Stimulated activated CD4-positive, alpha-beta T cell treated with anti-CD3 and anti-CD28 coated beads, Interleukin-12 subunit alpha, Interleukin-12 subunit beta, amount 100 ng/mL, for 48 hours (primary cell): ENCODE results near the gene MSL1.
A peak's percentile ranks its signal among the peaks of the same experiment; 100 is the strongest.

Experiments
- DNase-seq, 3 donors: peaks; one replicate each; pipeline ENCODE4 v3.0.0-alpha.2; 2020; ENCODE audit warnings: low read depth in 2 of 3, low spot score in 1 of 3

MSL1 gene, protein sequence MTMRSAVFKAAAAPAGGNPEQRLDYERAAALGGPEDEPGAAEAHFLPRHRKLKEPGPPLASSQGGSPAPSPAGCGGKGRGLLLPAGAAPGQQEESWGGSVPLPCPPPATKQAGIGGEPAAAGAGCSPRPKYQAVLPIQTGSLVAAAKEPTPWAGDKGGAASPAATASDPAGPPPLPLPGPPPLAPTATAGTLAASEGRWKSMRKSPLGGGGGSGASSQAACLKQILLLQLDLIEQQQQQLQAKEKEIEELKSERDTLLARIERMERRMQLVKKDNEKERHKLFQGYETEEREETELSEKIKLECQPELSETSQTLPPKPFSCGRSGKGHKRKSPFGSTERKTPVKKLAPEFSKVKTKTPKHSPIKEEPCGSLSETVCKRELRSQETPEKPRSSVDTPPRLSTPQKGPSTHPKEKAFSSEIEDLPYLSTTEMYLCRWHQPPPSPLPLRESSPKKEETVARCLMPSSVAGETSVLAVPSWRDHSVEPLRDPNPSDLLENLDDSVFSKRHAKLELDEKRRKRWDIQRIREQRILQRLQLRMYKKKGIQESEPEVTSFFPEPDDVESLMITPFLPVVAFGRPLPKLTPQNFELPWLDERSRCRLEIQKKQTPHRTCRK

DNA sequence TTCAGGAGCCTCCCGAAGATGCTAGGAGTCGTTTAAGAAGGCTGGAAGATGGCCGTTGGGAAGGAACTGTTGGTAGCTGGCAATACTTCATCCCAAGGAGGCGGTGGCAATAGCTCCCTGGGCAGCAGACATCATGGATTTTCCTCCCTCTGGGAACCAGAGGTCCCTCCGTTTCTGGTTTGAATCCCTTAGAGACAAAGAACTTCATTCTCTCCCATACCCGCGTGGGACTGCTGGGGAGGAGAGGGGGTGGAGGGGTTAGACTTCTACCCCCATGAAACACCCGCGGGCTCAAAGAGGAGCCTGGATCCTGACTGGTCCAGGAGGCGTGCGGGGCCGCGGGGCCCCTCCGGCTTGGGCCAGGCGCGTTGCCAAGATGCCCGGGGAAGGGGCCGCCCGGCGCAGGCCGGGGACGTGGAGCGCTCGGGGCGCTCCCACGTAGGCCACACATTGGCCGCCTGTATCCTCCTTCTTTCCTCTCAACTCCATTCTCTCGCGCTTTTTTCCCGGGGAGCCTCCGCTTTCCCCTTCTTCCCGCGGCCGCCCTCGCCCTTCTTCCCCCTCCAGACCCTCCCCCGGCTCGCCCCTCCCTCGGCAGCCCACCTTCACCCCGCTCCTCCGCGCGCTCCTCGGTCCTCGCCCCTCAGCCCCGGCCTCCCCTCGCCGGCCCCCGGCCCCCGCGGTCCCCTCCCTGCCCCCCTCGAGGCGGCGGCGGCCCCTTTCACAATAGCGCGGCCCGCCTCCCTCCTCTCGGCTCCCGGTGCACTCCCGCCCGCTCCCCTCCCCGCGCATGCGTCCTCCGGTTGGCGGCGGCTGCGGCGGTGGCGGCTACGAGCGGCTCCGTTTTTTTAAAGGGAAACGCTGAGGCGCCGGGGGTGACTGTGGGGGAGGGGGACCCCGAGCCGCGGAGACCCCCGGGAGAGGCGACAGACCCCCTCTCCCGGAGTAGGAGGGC lies at the start of gene MSL1:
MSL1 (plus strand) TSS at position 791 of the 955 bp plus-strand sequence. CDS start 642 bp downstream, outside the sequence.
- peak; percentile 69 to 84 (median 70) for DNase-seq

DNA sequence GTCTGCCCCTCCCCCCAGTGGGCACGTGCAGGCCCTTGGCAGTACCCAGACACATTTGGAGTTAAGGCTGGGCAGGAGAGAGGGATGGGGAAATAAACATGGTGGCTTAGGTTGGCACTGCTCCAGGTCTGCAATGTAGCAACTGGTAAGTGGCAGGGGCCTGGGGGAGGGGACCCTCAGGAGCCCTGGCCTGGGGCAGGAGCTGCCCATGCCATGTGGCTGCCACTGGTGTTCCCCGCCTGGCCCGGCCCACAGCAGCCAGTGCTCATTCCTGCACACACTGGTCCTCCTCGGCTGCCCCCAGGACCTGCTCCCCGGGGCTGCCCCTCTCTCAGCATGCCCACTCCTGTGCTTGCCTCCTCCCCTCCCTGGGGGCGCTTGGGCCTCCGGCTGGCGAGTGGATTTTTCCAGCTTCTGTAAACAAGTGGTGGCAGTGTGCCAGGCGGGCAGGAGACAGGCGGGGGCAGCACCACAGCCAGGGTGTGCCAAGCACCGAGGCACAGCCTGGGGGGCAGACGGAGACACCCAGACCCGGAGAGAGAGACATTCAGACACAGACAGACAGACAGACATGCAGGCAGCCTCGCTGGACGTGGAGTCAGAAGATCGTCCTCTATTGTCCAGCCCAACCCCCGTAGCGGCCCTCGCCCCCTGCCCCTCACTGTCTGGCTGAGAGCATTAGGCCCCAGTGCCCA lies 49.6 kb upstream of the MSL1 start:
- no peak for DNase-seq

DNA sequence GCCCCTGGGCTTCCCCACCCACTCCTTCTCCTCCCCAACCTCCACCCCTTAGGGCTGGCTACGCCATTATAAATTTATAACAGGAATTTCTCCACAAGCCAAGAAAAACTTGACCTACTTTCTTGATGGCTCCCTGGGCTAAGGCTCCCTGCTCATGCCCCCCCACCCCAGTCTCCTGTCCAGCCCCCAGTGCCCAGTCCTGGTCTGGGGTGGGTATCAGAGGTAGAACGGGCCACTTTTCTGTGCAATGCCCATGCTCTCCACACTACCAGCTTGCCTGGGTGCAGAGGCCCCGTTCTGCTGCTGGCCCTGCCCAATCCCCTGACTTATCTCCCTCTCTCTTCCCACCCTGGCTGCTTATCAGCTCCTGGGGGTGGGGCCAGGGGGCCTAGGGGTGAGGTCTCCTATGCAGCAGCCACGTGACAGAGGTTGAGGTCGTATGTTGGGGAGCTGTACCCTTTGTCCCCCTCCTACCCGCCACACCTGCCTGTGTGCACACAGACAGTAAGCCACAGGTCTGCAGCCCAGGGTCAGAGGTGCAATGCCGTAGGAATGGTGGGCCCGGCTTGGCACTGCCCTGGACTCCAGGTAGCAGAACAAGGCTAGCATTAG lies 48.9 kb upstream of the MSL1 start:
- DNase-seq: no peak

DNA sequence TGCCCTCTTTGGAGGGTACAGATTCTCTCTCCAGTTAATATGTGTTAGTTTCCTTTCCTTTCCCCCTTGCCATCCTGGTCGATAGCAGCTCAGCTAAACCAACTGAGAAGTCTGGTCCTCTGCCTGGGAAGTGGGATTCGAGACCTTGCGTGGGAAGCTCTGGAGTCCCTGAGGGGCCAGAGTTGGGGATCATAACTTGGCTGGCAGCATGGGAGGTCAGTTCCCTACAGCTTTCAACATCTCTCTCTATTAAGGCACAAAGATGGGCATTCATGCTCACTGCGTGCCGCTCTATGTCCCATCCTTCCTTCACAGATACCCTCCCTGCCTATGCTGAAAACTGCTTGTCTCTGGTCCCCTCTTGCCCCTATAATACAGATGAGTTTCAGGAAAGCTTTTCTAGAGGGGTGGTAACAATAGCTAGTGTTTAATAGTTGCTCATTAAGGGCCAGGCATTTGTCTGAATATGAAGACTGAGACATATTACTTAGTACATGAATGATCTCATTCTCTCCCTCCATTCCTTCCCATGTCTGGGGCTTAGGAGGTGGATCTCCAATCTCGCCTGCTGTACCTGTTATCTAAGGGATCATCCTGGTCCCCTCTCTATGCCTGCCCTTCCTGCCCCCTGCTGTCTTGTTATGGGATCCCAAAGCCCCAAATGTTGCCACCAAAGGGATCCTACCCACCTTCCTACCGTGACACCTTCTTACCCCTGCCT lies 48.2 kb upstream of the MSL1 start:
- no peak for DNase-seq

DNA sequence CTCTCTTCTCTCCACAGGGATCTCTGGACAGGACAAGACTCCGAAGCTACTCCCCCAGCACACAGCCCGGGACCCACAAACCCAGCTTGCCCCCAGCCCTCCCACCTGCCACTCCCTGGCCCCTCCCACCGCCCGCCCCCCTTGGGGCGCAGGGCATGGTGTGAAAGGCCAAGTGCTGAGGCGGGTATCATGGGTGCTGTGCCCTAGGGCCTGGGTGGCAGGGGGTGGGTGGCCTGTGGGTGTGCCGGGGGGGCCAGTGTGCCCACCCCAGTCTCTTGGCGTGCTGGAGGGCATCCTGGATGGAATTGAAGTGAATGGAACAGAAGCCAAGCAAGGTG lies 47.6 kb upstream of the MSL1 start:
- DNase-seq: no peak

DNA sequence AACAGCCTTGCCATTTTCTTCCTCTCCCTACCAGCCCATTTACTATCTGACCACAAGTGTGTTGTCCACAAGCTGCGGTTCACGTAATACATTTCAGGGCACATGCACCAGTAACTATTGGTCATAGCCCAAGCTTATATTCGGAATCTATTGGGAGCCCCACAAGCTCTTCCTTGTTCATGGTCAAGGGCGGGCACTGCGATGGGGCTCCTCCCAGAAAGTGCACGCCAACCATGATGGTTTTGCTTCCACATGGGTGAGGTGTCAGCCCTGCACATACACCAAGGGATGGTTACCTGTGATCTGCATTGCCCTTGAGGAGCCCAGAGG lies 46.9 kb upstream of the MSL1 start:
- no peak for DNase-seq

DNA sequence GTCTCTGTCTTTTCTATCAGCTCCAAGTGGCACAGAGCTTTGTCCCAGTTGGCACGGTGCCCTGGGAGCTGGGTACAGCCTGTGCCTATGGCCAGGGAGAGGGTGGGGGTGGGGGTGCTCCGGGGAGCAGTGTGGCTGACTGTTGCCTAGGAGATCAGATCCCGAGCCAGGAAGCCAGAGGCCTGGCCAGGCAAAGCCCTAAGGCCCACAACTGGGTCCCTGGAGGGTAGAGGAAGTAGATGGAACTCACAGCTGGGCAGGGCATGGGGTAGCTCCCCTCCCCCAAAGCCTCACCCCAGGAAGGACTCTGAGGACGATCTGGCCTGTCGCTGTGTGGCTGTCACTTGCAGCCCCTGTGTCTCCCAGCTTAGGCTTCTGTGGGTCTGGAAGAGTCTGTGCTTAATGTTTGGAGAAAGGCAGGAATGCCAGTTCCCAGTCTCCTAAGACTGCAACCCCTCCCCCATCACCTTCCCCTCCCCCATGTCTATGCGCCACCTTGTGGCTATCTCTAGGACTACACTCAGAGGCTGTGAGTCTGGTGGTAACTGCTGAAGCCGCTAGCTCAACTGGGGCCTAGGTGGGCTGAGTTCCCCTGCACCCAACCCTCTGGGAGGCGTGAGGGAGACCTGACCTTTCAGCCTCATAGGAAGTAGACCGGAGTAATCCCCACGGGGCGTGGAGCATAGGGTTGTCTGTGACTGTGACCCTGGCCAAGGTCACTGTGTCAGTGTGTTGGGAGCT lies 46.4 kb upstream of the MSL1 start:
- peak; percentile 49 to 79 (median 55) for DNase-seq

DNA sequence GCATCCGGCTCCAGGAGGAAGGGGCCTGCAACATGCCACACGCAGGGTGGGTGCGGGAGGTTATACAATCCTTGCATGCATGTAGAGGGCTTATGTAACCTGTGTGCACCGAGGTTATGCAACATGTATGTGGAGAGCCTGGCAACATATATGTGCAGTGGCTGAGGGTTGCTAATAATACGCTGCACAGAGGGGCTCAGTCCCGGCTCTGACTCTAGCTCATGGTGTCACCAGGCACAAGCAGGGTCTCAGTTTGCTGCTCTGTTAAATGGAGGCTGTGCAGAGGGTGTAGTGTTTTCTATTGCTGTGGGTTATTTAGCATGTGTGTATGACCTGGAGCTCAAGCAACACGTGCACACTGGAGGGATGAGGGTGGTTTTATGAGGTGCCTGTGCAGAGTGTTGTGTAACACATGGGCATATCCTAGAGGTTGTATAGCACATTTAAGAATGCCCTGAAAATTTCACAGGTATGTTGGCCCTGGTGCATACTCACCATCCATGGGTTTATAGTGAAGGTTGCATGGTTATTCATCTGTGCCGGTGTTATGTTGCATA lies 45.8 kb upstream of the MSL1 start:
- DNase-seq: no peak

DNA sequence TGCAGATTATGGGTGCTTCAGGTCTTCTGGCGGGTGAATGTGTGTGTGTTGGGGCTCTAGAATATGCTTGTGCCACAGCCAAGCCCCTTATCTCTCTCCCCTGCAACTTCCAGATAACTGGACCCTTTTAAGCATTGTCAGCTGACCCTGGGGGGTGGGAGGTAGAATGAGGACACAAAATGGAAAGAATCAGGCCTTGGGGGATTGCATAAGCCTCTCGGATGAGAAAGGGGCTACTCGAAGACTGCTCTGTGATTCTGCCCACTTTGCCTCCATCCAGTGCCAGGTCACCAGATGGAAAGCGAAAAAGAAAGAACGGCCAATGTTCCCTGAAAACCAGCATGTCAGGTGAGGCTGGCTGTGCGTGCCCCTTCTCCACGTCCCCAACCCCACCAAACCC lies 45.2 kb upstream of the MSL1 start:
- DNase-seq: no peak

DNA sequence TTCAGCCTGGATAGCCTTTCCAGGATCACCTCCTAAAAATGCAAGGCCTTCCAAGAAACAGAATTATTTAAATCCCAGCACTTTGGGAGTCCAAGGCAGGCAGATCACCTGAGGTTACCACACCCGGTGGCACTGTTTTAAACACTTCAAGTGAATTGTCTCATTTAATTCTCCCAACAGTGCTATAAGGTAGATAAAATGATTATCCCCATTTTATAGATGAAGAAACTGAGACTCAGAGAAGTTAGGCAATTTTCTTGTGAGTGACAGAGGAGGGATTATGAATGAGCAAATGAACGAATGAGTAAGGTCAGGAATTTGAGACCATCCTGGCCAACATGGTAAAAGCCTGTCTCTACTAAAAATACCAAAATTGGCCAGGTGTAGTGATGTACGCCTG lies 42.2 kb upstream of the MSL1 start:
- no peak for DNase-seq

DNA sequence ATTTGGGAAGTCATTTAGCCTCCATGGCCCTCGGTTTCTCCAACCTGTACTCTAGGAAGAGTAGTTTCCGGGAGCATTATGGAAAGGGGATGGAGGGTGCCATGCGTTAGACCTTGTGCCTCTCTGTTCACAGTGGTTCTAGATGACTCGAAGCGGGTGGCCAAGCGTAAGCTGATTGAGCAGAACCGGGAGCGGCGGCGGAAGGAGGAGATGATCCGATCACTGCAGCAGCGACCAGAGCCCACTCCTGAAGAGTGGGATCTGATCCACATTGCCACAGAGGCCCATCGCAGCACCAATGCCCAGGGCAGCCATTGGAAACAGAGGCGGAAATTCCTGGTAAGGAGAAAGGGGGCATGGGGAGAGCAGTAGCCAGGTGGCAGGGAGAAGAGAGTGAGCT lies 37.3 kb upstream of the MSL1 start:
- no peak for DNase-seq

DNA sequence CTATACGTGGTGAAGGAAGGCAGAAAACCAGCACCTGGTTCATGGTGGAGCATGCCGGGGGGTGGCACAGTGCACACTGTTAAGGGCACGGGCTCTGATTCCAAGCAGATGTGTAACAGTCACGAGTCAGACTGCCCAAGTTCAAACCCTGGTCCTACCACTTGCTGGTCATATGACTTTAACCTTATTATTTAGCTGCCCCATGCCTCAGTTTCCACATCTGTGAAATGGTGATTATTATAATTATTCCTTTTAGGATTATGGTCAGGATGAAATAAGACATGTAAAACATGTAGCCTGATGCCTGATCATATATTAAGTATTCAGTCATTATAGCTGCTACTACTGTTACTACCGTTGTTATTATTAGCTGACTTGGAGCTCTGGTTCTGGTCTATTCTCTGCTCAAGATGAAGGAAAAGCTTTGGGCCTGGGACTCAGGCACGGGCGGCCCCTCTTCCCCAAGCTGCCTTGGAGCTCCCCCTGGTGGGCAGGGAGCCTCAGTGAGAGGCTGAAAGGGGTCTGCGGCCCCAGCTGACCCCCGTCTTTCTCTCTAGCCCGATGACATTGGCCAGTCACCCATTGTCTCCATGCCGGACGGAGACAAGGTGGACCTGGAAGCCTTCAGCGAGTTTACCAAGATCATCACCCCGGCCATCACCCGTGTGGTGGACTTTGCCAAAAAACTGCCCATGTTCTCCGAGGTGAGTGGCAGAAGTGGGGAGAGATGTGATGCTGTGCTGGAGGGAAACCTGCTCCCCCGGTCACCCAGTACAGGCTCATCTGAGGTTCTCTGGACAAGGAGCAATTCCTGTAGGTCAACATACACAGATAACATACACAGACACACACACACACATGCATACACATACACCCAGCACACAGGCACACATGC lies 35.4 kb upstream of the MSL1 start:
- DNase-seq: peak in 1 of 3 donors; percentile 51

DNA sequence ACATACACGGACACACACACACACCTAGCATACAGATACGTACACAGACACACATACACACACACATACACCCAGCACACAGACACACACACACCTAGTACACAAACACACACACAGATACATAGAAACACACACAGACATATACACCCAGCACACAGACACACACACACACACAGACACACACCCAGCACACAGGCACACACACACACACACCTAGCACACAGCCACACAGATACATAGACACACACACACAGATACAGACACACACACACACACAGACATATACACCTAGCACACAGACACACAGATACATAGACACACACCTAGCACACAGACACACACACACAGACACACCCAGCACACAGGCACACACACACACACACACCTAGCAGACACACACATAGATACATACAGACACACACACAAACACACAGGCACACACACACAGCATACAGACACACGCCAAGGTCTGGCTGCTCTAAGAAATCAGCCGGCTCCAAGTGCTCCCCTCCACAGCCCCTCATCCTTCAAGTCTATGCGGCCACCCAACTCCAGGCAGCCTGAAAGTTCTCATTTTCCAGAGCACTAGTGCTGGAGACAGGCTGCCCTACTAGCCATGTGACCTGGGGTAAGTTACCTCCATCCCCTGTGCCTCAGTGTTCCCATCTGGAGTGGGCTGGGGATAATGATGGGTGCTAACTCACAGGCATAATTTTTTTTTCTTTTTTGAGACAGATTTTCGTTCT lies 34.5 kb upstream of the MSL1 start:
- no peak for DNase-seq

DNA sequence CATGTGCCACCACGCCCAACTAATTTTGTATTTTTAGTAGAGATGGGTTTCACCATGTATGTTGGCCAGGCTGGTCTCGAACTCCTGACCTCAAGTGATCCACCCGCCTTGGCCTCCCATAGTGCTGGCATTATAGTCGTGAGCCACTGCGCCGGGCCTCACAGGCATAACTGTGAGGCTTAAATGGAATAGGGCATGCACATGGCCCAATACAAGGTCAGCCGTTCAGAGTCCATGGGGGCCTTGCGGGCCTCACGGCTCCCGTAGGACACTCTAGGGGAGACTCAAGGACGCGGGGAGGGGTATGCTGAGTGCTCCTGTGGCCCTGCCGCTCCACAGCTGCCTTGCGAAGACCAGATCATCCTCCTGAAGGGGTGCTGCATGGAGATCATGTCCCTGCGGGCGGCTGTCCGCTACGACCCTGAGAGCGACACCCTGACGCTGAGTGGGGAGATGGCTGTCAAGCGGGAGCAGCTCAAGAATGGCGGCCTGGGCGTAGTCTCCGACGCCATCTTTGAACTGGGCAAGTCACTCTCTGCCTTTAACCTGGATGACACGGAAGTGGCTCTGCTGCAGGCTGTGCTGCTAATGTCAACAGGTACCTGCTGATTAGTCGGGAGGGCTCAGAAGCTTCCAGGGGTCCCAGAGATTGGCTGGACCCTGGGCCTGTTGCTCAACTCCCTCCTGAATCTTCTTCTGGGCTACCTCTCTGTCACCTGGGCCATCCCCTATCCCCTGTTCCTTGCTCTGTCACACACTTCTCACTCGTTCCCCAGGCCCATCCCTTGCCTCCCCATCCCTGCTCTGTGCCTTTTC lies 33.7 kb upstream of the MSL1 start:
- DNase-seq: no peak

DNA sequence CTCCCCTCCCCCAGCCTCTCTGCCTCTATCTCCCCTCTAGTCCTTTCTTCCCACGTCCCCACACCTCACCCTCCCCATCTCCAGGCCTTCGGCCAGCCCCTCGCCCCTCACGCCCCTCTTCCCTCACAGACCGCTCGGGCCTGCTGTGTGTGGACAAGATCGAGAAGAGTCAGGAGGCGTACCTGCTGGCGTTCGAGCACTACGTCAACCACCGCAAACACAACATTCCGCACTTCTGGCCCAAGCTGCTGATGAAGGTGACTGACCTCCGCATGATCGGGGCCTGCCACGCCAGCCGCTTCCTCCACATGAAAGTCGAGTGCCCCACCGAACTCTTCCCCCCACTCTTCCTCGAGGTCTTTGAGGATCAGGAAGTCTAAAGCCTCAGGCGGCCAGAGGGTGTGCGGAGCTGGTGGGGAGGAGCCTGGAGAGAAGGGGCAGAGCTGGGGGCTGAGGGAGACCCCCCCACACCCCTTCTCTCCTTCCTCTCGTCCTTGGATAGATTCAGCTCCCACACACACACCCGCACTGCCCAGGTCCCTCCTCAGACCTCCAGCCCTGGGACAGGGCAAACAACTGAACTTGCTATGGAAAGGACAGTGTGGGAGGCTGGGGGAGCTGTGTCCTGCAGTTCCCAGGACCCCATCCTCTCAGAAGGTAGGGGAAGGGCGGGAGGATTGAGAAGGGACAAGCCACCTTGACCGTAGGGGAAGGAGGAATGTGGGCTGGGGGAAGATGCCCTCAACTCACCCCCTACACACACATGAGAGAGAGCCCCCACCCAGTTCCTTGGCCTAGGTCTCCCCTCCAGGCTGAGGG lies 32.5 kb upstream of the MSL1 start:
- DNase-seq: no peak
